NK-92 treated with Interleukin-12 subunit alpha and Interleukin-12 subunit beta, amount 100 ng/mL, for 24 hours (cell line): Measurements from ENCODE around the gene ALG12.

Experiments used
- DNase-seq: peaks from one replicate; lab custom pipeline; 2025; lab: John Stamatoyannopoulos, UW

The ALG12 gene

GRCh38 chr22:49911881-49912625 lies 6.2 kb downstream of the ALG12 start:
- no peak for DNase-seq

GRCh38 chr22:49910229-49911155 lies 7.7 kb downstream of the ALG12 start:
- DNase-seq: no peak

GRCh38 chr22:49909476-49910205 lies 8.6 kb downstream of the ALG12 start:
- DNase-seq: no peak

- DNase-seq: no peak
These were observed 10.4 kb downstream of the ALG12 start for GRCh38 chr22:49907807-49908206.

GRCh38 chr22:49906799-49907290 lies 11.4 kb downstream of the ALG12 start:
- DNase-seq: no peak

- no peak for DNase-seq
These were observed 12.0 kb downstream of the ALG12 start for GRCh38 chr22:49906071-49906798.

- no peak for DNase-seq
These were observed 12.8 kb downstream of the ALG12 start for GRCh38 chr22:49905465-49905864.

GRCh38 chr22:49904040-49904369 lies 14.2 kb downstream of the ALG12 start:
- no peak for DNase-seq

- no peak for DNase-seq
These were observed 14.8 kb downstream of the ALG12 start for GRCh38 chr22:49903322-49904039.

- DNase-seq: no peak
These were observed 16.8 kb downstream of the ALG12 start for GRCh38 chr22:49901457-49901856.

GRCh38 chr22:49900441-49901230 lies 17.6 kb downstream of the ALG12 start:
- no peak for DNase-seq

- DNase-seq: no peak
These were observed 18.7 kb downstream of the ALG12 start for GRCh38 chr22:49899530-49899929.

GRCh38 chr22:49897015-49897684 lies 21.1 kb downstream of the ALG12 start:
- DNase-seq: no peak

- DNase-seq: no peak
These were observed 22.0 kb downstream of the ALG12 start for GRCh38 chr22:49896201-49896600.

GRCh38 chr22:49894322-49895054 lies 23.8 kb downstream of the ALG12 start:
- no peak for DNase-seq

- DNase-seq: no peak
These were observed 25.2 kb downstream of the ALG12 start for GRCh38 chr22:49893025-49893424.

GRCh38 chr22:49892226-49892899 lies 25.9 kb downstream of the ALG12 start:
- DNase-seq: no peak

GRCh38 chr22:49889071-49889470 lies 29.2 kb downstream of the ALG12 start:
- no peak for DNase-seq
